Astrocyte (in vitro differentiated cells and primary cell): Measurements from ENCODE around the gene OSBPL6. TPM values are rescaled to one million over a fixed set of nuclear protein-coding genes. Genes with fewer than 3 reads are reported as not detected.

ENCODE experiments used
- DNase-seq: peaks from one replicate; pipeline ENCODE4 v3.0.0-alpha.2; 2010; ENCODE audit warnings: low read depth
- FAIRE-seq: peaks from 2 replicates; lab custom pipeline; 2011; peaks lifted over from hg19 to GRCh38; lab: Jason Lieb, UNC
- H2AFZ ChIP-seq: 2 replicates; pipeline ENCODE4 v1.6.0; 2012; ENCODE audit warnings: low read depth, low read length, inconsistent platforms
- H3K27ac ChIP-seq: 2 replicates; pipeline ENCODE4 v1.5.1; 2011; ENCODE audit warnings: low read depth, low read length, inconsistent platforms
- H3K27me3 ChIP-seq: 2 replicates; pipeline ENCODE4 v1.6.0; 2011; ENCODE audit warnings: low read length, inconsistent platforms; ENCODE audit not compliant: insufficient read depth
- H3K36me3 ChIP-seq: 2 replicates; pipeline ENCODE4 v1.5.1; 2011; ENCODE audit warnings: low read length, inconsistent platforms; ENCODE audit not compliant: insufficient read depth
- H3K4me1 ChIP-seq: 2 replicates; pipeline ENCODE4 v1.5.1; 2011; ENCODE audit warnings: low read length, inconsistent platforms; ENCODE audit not compliant: insufficient read depth
- H3K4me2 ChIP-seq: 2 replicates; pipeline ENCODE4 v1.6.0; 2012; ENCODE audit warnings: low read length, inconsistent platforms
- H3K4me3 ChIP-seq: 2 replicates; pipeline ENCODE4 v1.5.1; 2011; ENCODE audit warnings: low read depth, mild to moderate bottlenecking, low read length, inconsistent platforms; ENCODE audit not compliant: insufficient read depth
- H3K79me2 ChIP-seq: 2 replicates; pipeline ENCODE4 v1.6.0; 2012; ENCODE audit warnings: mild to moderate bottlenecking, low read length, inconsistent platforms; ENCODE audit not compliant: insufficient read depth
- H3K9ac ChIP-seq: 2 replicates; pipeline ENCODE4 v1.6.0; 2012; ENCODE audit warnings: mild to moderate bottlenecking, low read length, inconsistent platforms
- H3K9me3 ChIP-seq: 2 replicates; pipeline ENCODE4 v1.5.1; 2012; ENCODE audit warnings: low read depth, mild to moderate bottlenecking, low read length, inconsistent platforms; ENCODE audit not compliant: insufficient read depth
- H4K20me1 ChIP-seq: 2 replicates; pipeline ENCODE4 v1.6.0; 2012; ENCODE audit warnings: low read length, inconsistent platforms; ENCODE audit not compliant: insufficient read depth
- H3K27ac Mint-ChIP-seq: one replicate; pipeline ENCODE4 v1.8.0; 2021; ENCODE audit warnings: mild to moderate bottlenecking, mixed read lengths; ENCODE audit not compliant: unreplicated experiment
- H3K27me3 Mint-ChIP-seq: one replicate; pipeline ENCODE4 v1.8.0; 2021; ENCODE audit warnings: low read depth, mixed read lengths; ENCODE audit not compliant: unreplicated experiment
- H3K36me3 Mint-ChIP-seq: one replicate; pipeline ENCODE4 v1.8.0; 2021; ENCODE audit warnings: low read depth, mixed read lengths; ENCODE audit not compliant: unreplicated experiment
- H3K4me1 Mint-ChIP-seq: one replicate; pipeline ENCODE4 v1.8.0; 2021; ENCODE audit warnings: low read depth, mixed read lengths; ENCODE audit not compliant: unreplicated experiment
- H3K4me3 Mint-ChIP-seq: one replicate; pipeline ENCODE4 v1.8.0; 2021; ENCODE audit warnings: mild to moderate bottlenecking, moderate library complexity, mixed read lengths; ENCODE audit not compliant: unreplicated experiment
- H3K9me3 Mint-ChIP-seq: one replicate; pipeline ENCODE4 v1.8.0; 2021; ENCODE audit warnings: mild to moderate bottlenecking, mixed read lengths; ENCODE audit not compliant: unreplicated experiment
- CTCF ChIP-seq: IDR thresholded peaks from 2 replicates; pipeline ENCODE4 v1.5.1; 2011; ENCODE audit warnings: low read depth, mild to moderate bottlenecking, inconsistent platforms, low read length, moderate library complexity; ENCODE audit not compliant: insufficient read depth
- EZH2 ChIP-seq: IDR thresholded peaks from 2 replicates; pipeline ENCODE4 v1.6.1; 2012; ENCODE audit warnings: mild to moderate bottlenecking, low read length, inconsistent platforms; ENCODE audit not compliant: insufficient read depth
- total RNA-seq: library from RNA; stranded (reverse); gene quantifications from 2 replicates; pipeline ENCODE4 v1.2.1, GENCODE V29; 2021

The OSBPL6 gene
- total RNA-seq, 1 donor from 2014 or later = 13.4 TPM

- Histone ChIP-seq H3K4me1 (peaks cover 15% of the 10 kb centered on the region), H3K27ac (peak overlapping the region; percentile 68), H4K20me1 (no peaks in the 10 kb centered on the region), H2AFZ (peak overlapping the region; percentile 2), H3K9me3 (no peaks in the 10 kb centered on the region), H3K4me2 (peak overlapping the region; percentile 81), H3K9ac (no peak overlapping the region), H3K4me3 (no peak overlapping the region), H3K36me3 (no peaks in the 10 kb centered on the region), H3K27me3 (no peaks in the 10 kb centered on the region), H3K79me2 (peaks cover 47% of the 10 kb centered on the region)
- H3K27me3 Mint-ChIP-seq = no peaks in the 10 kb centered on the region
- H3K36me3 Mint-ChIP-seq = no peaks in the 10 kb centered on the region
- no peaks in the 10 kb centered on the region for H3K9me3 Mint-ChIP-seq
- no peak overlapping the region for H3K4me3 Mint-ChIP-seq
- TF ChIP-seq EZH2 (no peak), CTCF (no peak)
- no peak for FAIRE-seq
- no peak for DNase-seq
- H3K4me1 Mint-ChIP-seq = peaks cover 28% of the 10 kb centered on the region
- peak overlapping the region; percentile 16 for H3K27ac Mint-ChIP-seq
These were observed 10.7 kb downstream of the OSBPL6 start for GRCh38 chr2:178204977-178205376.

GRCh38 chr2:178205853-178206521, 11.7 kb downstream of the OSBPL6 start:
- Histone ChIP-seq H3K9me3 (no peaks in the 10 kb centered on the region), H3K27ac (peak overlapping the region; percentile 68), H4K20me1 (no peaks in the 10 kb centered on the region), H3K79me2 (peaks cover 43% of the 10 kb centered on the region), H3K4me3 (peak overlapping the region; percentile 37), H3K4me2 (peak overlapping the region; percentile 81), H3K9ac (peak overlapping the region; percentile 63), H2AFZ (peak overlapping the region; percentile 5), H3K36me3 (no peaks in the 10 kb centered on the region), H3K27me3 (no peaks in the 10 kb centered on the region), H3K4me1 (peaks cover 15% of the 10 kb centered on the region)
- no peak overlapping the region for H3K4me3 Mint-ChIP-seq
- DNase-seq (peak; percentile 86), FAIRE-seq (peak; percentile 96)
- H3K27ac Mint-ChIP-seq = peak overlapping the region; percentile 82
- peaks cover 28% of the 10 kb centered on the region for H3K4me1 Mint-ChIP-seq
- no peaks in the 10 kb centered on the region for H3K9me3 Mint-ChIP-seq
- H3K27me3 Mint-ChIP-seq = no peaks in the 10 kb centered on the region
- no peaks in the 10 kb centered on the region for H3K36me3 Mint-ChIP-seq
- no peak for TF ChIP-seq EZH2
- TF ChIP-seq CTCF = no peak

- H3K9me3 Mint-ChIP-seq = no peaks in the 10 kb centered on the region
- no peak for FAIRE-seq
- TF ChIP-seq CTCF (no peak), EZH2 (no peak)
These were observed 14.0 kb downstream of the OSBPL6 start for GRCh38 chr2:178208336-178208735.

More at GRCh38 chr2:178208336-178208735, 14.0 kb downstream of the OSBPL6 start:
- Histone ChIP-seq H3K36me3 (no peaks in the 10 kb centered on the region), H3K4me3 (no peak overlapping the region), H3K4me2 (no peak overlapping the region), H3K9me3 (no peaks in the 10 kb centered on the region), H3K4me1 (peaks cover 15% of the 10 kb centered on the region), H3K79me2 (peaks cover 38% of the 10 kb centered on the region), H3K27me3 (no peaks in the 10 kb centered on the region), H3K9ac (no peak overlapping the region), H2AFZ (no peak overlapping the region), H4K20me1 (peaks cover 2% of the 10 kb centered on the region), H3K27ac (no peak overlapping the region)
- no peak overlapping the region for H3K27ac Mint-ChIP-seq
- no peaks in the 10 kb centered on the region for H3K27me3 Mint-ChIP-seq
- H3K4me3 Mint-ChIP-seq = no peak overlapping the region
- peaks cover 33% of the 10 kb centered on the region for H3K4me1 Mint-ChIP-seq
- H3K36me3 Mint-ChIP-seq = peaks cover 4% of the 10 kb centered on the region
- no peak for DNase-seq
